Nephron progenitor cell (in vitro differentiated cells): ENCODE data around the gene NDST1.
"Not testable (repeated sequence)": the region's sequence is repeated elsewhere in the genome, so short reads cannot be mapped to it uniquely, and the experiment has no call there.

Source experiments
- DNase-seq: peaks from one replicate; pipeline ENCODE4 v3.0.0; 2021
- H3K27ac Mint-ChIP-seq: 2 replicates; pipeline ENCODE4 v1.8.0; 2021; ENCODE audit warnings: mild to moderate bottlenecking, moderate library complexity, mixed read lengths
- H3K27me3 Mint-ChIP-seq: 2 replicates; pipeline ENCODE4 v1.8.0; 2021; ENCODE audit warnings: mild to moderate bottlenecking, low read depth, mixed read lengths; ENCODE audit not compliant: poor library complexity
- H3K36me3 Mint-ChIP-seq: 2 replicates; pipeline ENCODE4 v1.8.0; 2021; ENCODE audit warnings: low read depth, mixed read lengths
- H3K4me1 Mint-ChIP-seq: 2 replicates; pipeline ENCODE4 v1.8.0; 2021; ENCODE audit warnings: mixed read lengths
- H3K4me3 Mint-ChIP-seq: 2 replicates; pipeline ENCODE4 v1.8.0; 2021; ENCODE audit warnings: mild to moderate bottlenecking, moderate library complexity, mixed read lengths
- H3K9me3 Mint-ChIP-seq: 2 replicates; pipeline ENCODE4 v1.8.0; 2021; ENCODE audit warnings: mild to moderate bottlenecking, moderate library complexity, mixed read lengths
- TF ChIP-seq, protein P1 (sequence below): fragments of 200-600 bp; sonication (generic); IDR thresholded peaks from 2 replicates; pipeline ENCODE4 v1.5.0; 2021; ENCODE audit warnings: antibody characterized with exemption

The NDST1 gene

GRCh38 chr5:150465927-150466326 lies 42.0 kb upstream of the NDST1 start:
- Mint-ChIP-seq H3K4me1 (peaks cover 42% of the 10 kb centered on the region), H3K27ac (peak overlapping the region; percentile 36), H3K36me3 (no peaks in the 10 kb centered on the region), H3K27me3 (peaks cover 3% of the 10 kb centered on the region), H3K4me3 (no peak overlapping the region), H3K9me3 (no peaks in the 10 kb centered on the region)
- DNase-seq, result no peak
- TF ChIP-seq, protein P1, sequence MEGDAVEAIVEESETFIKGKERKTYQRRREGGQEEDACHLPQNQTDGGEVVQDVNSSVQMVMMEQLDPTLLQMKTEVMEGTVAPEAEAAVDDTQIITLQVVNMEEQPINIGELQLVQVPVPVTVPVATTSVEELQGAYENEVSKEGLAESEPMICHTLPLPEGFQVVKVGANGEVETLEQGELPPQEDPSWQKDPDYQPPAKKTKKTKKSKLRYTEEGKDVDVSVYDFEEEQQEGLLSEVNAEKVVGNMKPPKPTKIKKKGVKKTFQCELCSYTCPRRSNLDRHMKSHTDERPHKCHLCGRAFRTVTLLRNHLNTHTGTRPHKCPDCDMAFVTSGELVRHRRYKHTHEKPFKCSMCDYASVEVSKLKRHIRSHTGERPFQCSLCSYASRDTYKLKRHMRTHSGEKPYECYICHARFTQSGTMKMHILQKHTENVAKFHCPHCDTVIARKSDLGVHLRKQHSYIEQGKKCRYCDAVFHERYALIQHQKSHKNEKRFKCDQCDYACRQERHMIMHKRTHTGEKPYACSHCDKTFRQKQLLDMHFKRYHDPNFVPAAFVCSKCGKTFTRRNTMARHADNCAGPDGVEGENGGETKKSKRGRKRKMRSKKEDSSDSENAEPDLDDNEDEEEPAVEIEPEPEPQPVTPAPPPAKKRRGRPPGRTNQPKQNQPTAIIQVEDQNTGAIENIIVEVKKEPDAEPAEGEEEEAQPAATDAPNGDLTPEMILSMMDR, result no peak

- no peak overlapping the region for H3K4me3 Mint-ChIP-seq
- no peak for DNase-seq
- H3K36me3 Mint-ChIP-seq, result no peaks in the 10 kb centered on the region
- H3K9me3 Mint-ChIP-seq, result no peaks in the 10 kb centered on the region
- TF ChIP-seq, protein P1, result no peak
- H3K4me1 Mint-ChIP-seq, result peaks cover 33% of the 10 kb centered on the region
- H3K27me3 Mint-ChIP-seq, result peaks cover 3% of the 10 kb centered on the region
- no peak overlapping the region for H3K27ac Mint-ChIP-seq
These were observed 39.7 kb upstream of the NDST1 start for GRCh38 chr5:150468206-150468605.

DNA sequence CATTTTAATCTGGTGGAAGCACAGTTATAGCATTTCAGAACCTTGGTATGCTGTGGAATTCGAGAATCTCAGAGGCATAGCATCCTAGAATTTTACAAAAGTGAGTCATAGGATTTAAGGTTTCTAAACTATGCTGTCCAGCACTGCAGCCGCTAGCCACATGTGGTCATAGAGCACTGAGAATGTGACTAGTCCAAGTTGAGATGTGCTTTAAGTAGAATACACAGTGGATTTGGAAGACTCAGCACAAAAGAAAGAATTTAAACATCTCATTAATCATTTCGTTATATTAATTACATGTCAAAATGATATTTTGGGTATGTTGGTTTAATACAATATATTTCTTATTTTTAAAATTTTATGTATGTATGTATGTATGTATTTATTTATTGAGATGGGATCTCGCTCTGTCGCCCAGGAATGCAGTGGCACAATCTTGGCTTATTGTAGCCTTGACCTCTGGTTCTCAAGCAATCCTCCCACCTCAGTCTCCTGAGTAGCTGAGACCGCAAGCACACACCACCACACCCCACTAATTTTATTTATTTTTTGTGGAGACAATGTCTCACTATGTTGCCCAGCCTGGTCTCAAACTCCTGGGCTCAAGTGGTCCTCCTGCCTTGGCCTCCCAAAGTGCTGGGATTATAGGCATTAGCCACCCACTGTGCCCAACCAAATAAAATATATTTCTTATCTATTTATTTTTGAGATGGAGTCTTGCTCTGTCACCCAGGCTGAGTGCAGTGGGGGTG lies 38.0 kb upstream of the NDST1 start:
- H3K36me3 Mint-ChIP-seq, result no peaks in the 10 kb centered on the region
- H3K27ac Mint-ChIP-seq, result no peak overlapping the region
- peaks cover 3% of the 10 kb centered on the region for H3K27me3 Mint-ChIP-seq
- H3K4me3 Mint-ChIP-seq, result no peak overlapping the region
- DNase-seq, result no peak
- no peaks in the 10 kb centered on the region for H3K9me3 Mint-ChIP-seq
- TF ChIP-seq, protein P1, result no peak
- peaks cover 34% of the 10 kb centered on the region for H3K4me1 Mint-ChIP-seq

GRCh38 chr5:150473673-150474358 lies 34.1 kb upstream of the NDST1 start:
- H3K36me3 Mint-ChIP-seq, result no peaks in the 10 kb centered on the region
- H3K4me1 Mint-ChIP-seq, result peaks cover 33% of the 10 kb centered on the region

GRCh38 chr5:150476568-150476967 lies 31.4 kb upstream of the NDST1 start:
- Mint-ChIP-seq H3K27ac (peak overlapping the region; percentile 89), H3K4me1 (peaks cover 38% of the 10 kb centered on the region)
- H3K27me3 Mint-ChIP-seq, H3K9me3 Mint-ChIP-seq, DNase-seq, H3K36me3 Mint-ChIP-seq, H3K4me3 Mint-ChIP-seq: not testable (repeated sequence)

More at GRCh38 chr5:150473673-150474358, 34.1 kb upstream of the NDST1 start:
- TF ChIP-seq, protein P1, result no peak
- H3K9me3 Mint-ChIP-seq, result no peaks in the 10 kb centered on the region
- no peak overlapping the region for H3K4me3 Mint-ChIP-seq
- no peaks in the 10 kb centered on the region for H3K27me3 Mint-ChIP-seq
- no peak for DNase-seq
- no peak overlapping the region for H3K27ac Mint-ChIP-seq

DNA sequence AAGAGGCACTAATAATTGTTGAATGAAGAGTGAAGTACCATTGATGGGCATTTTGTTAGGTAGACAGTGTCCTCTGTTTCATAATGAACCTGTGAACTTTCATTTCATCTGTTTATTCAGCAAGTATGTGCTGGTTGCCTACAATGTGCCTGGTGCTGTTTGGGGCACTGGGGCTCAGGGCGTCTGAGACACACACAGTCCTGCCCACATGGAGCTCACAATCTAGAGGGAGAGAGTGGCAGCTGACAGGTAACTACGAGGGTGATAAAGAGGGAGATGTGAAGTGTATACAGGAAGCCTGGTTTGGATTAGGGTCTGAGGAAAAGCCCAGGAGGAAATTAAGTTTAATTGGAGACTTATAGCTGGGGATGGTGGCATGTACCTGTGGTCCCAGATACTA lies 28.5 kb upstream of the NDST1 start:
- Mint-ChIP-seq H3K9me3 (no peaks in the 10 kb centered on the region), H3K4me3 (no peak overlapping the region), H3K27ac (no peak overlapping the region), H3K27me3 (peaks cover 8% of the 10 kb centered on the region), H3K4me1 (peaks cover 22% of the 10 kb centered on the region), H3K36me3 (no peaks in the 10 kb centered on the region)
- DNase-seq, result no peak
- TF ChIP-seq, protein P1, result no peak
